ENCODE results near the gene COBL.

DNA sequence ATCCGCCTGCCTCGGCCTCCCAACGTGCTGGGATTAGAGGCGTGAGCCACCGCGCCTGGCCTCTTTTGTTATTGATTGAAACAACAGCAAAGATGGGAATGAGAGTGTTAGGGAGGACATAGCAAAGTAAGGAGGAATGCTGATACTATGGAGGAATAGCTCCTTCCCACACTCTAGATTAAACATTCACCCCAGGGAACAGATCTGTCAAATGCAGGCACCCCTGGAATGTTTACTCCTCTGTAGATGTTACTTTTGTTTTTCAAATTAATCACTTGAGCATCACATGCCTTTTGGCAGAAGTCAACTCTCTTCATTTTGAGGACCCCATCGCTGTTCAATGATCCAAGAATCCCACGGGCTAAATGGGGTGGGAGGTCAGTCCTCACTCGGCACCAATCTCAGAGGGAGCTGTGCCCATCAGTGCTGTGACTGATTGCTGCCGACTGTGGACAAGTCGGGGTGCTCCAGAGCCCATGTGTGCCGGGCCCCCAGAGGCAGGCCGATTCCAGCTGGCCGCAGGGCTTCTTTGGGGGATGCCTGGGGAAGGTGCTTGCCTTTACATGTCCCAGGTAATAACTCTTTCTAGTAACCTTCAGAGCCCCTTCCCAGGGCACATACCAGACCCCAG, 10.2 kb upstream of the COBL start:
- TF ChIP-seq, protein P1, sequence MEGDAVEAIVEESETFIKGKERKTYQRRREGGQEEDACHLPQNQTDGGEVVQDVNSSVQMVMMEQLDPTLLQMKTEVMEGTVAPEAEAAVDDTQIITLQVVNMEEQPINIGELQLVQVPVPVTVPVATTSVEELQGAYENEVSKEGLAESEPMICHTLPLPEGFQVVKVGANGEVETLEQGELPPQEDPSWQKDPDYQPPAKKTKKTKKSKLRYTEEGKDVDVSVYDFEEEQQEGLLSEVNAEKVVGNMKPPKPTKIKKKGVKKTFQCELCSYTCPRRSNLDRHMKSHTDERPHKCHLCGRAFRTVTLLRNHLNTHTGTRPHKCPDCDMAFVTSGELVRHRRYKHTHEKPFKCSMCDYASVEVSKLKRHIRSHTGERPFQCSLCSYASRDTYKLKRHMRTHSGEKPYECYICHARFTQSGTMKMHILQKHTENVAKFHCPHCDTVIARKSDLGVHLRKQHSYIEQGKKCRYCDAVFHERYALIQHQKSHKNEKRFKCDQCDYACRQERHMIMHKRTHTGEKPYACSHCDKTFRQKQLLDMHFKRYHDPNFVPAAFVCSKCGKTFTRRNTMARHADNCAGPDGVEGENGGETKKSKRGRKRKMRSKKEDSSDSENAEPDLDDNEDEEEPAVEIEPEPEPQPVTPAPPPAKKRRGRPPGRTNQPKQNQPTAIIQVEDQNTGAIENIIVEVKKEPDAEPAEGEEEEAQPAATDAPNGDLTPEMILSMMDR (conservative IDR thresholded peaks at IDR 0.05): no peak
- TF ChIP-seq EZH2 (IDR thresholded peaks at IDR 0.05; ENCODE audit: low read depth): no peak
